HCT116 (cell line): ENCODE results near the gene SET. TPM values are rescaled to one million over a fixed set of nuclear protein-coding genes. Genes with fewer than 3 reads are reported as not detected.

Experiments used
- ATAC-seq: fragments of 200-7000 bp; cut with Tn5 transposase; 2 replicates; pipeline ENCODE4 v1.9.1; 2020; ENCODE audit warnings: mild to moderate bottlenecking, moderate library complexity
- BruUV-seq: library from RNA; stranded (reverse); fragments of 400-500 nt; replicated peaks from 2 replicates; lab custom pipeline; 2021; lab: Mats Ljungman, UMichigan
- CTCF ChIA-PET: fragments of 300-600 bp; sonication (Branson Sonifier 250); formaldehyde crosslinking; loops from one replicate; lab custom pipeline; 2021; ENCODE audit warnings: antibody characterized with exemption; lab: Charles Lee
- POLR2A ChIA-PET: fragments of 300-600, 350-600 bp; sonication (Branson Sonifier 250); formaldehyde crosslinking; loops from one replicate; lab custom pipeline; 2021; ENCODE audit warnings: antibody characterized with exemption; lab: Charles Lee
- RAD21 ChIA-PET, 2 experiments: fragments of 300-600 bp; sonication (Branson Sonifier 250); formaldehyde crosslinking; loops; one replicate each; lab custom pipeline; 2023; ENCODE audit warnings: low total read pairs in 2 of 2; ENCODE audit not compliant: uncharacterized antibody in 2 of 2, unreplicated experiment in 2 of 2, low non-redundant PET in 1 of 2; lab: Charles Lee
- DNase-seq: peaks from one replicate; pipeline ENCODE4 v3.0.0-alpha.2; 2010; ENCODE audit warnings: low read depth, low spot score
- H2AFZ ChIP-seq: fragments of 200-600 bp; shearing (Covaris generic), sonication (generic); 2 replicates; pipeline ENCODE4 v1.6.1; 2017; ENCODE audit warnings: low read depth, mixed run types, mixed read lengths, antibody characterized with exemption, low read length; ENCODE audit not compliant: poor library complexity, severe bottlenecking
- H3K27ac ChIP-seq: 2 replicates; pipeline ENCODE4 v1.5.1; 2012; ENCODE audit warnings: low read depth, low read length
- H3K27me3 ChIP-seq: fragments of 200-600 bp; sonication (generic); 2 replicates; pipeline ENCODE4 v1.6.1; 2016; ENCODE audit warnings: mixed run types, low read length, mixed read lengths; ENCODE audit not compliant: insufficient read depth
- H3K36me3 ChIP-seq, 2 experiments: fragments of 200-500 bp in 1 of 2; fragments of 200-600 bp in 1 of 2; sonication (Bioruptor generic) in 1 of 2; sonication (generic) in 1 of 2; 2 replicates each; pipeline versions ENCODE4 v1.5.1 to v1.6.1; 2014 to 2016; ENCODE audit warnings: low read length in 2 of 2, inconsistent platforms in 1 of 2, mixed read lengths in 1 of 2, mixed run types in 1 of 2; ENCODE audit not compliant: insufficient read depth in 2 of 2, control insufficient read depth in 1 of 2
- H3K4me1 ChIP-seq, 2 experiments: fragments of 200-600 bp in 1 of 2; sonication (generic) in 1 of 2; 2 replicates each; pipeline versions ENCODE4 v1.5.1 to v1.6.1; 2012 to 2017; ENCODE audit warnings: low read length in 2 of 2, inconsistent platforms in 1 of 2, mild to moderate bottlenecking in 1 of 2, mixed read lengths in 1 of 2, mixed run types in 1 of 2, moderate library complexity in 1 of 2; ENCODE audit not compliant: insufficient read depth in 2 of 2, control insufficient read depth in 1 of 2
- H3K4me2 ChIP-seq: fragments of 200-600 bp; sonication (generic); 2 replicates; pipeline ENCODE4 v1.6.1; 2017; ENCODE audit warnings: mixed run types, low read length, mixed read lengths
- H3K4me3 ChIP-seq, 2 experiments: fragments of 200-600 bp in 1 of 2; sonication (generic) in 1 of 2; replicated peaks in 1 of 2; 2 replicates each; pipeline ENCODE4 v1.5.1; 2011 to 2016; ENCODE audit warnings: low read length in 2 of 2, control low read depth in 1 of 2, low read depth in 1 of 2, mild to moderate bottlenecking in 1 of 2, mixed read lengths in 1 of 2, mixed run types in 1 of 2
- H3K79me2 ChIP-seq: fragments of 200-600 bp; sonication (generic); 2 replicates; pipeline ENCODE4 v1.6.1; 2017; ENCODE audit warnings: mild to moderate bottlenecking, mixed run types, low read length, moderate library complexity, mixed read lengths; ENCODE audit not compliant: insufficient read depth
- H3K9ac ChIP-seq: fragments of 200-600 bp; sonication (generic); 2 replicates; pipeline ENCODE4 v1.6.1; 2016; ENCODE audit warnings: low read length, mixed read lengths
- H3K9me2 ChIP-seq: fragments of 200-600 bp; sonication (generic), shearing (Covaris generic); 2 replicates; pipeline ENCODE4 v1.6.1; 2017; ENCODE audit warnings: mixed run types, mild to moderate bottlenecking, moderate library complexity; ENCODE audit not compliant: insufficient read depth
- H3K9me3 ChIP-seq, 2 experiments: fragments of 200-500 bp in 1 of 2; fragments of 200-600 bp in 1 of 2; sonication (Bioruptor generic) in 1 of 2; sonication (generic) in 1 of 2; 2 replicates each; pipeline ENCODE4 v1.6.1; 2014 to 2017; ENCODE audit warnings: low read length in 2 of 2, mixed read lengths in 2 of 2, inconsistent platforms in 1 of 2, low read depth in 1 of 2, mild to moderate bottlenecking in 1 of 2, mixed run types in 1 of 2, moderate library complexity in 1 of 2; ENCODE audit not compliant: control insufficient read depth in 1 of 2, insufficient read depth in 1 of 2
- H4K20me1 ChIP-seq: fragments of 200-600 bp; sonication (generic), shearing (Covaris generic); 2 replicates; pipeline ENCODE4 v1.6.1; 2017; ENCODE audit warnings: mixed run types, mild to moderate bottlenecking, moderate library complexity; ENCODE audit not compliant: insufficient read depth
- ATF3 ChIP-seq: IDR thresholded peaks from 2 replicates; pipeline ENCODE4 v1.6.1; 2012
- CBX3 ChIP-seq: IDR thresholded peaks from 2 replicates; pipeline ENCODE4 v1.6.1; 2012; ENCODE audit warnings: low read depth
- CEBPB ChIP-seq: IDR thresholded peaks from 2 replicates; pipeline ENCODE4 v1.6.1; 2012; ENCODE audit warnings: low read depth
- CTCF ChIP-seq, 3 experiments: fragments of 200-600 bp in 1 of 3; sonication (generic) in 1 of 3; IDR thresholded peaks in 2 of 3; conservative IDR thresholded peaks in 1 of 3; 2 replicates each; pipeline ENCODE4 v1.5.1; 2012 to 2017; ENCODE audit warnings: low read depth in 2 of 3, low read length in 2 of 3, antibody characterized with exemption in 1 of 3, borderline replicate concordance in 1 of 3, control low read depth in 1 of 3, mild to moderate bottlenecking in 1 of 3, mixed read lengths in 1 of 3, mixed run types in 1 of 3, moderate library complexity in 1 of 3; ENCODE audit not compliant: insufficient read depth in 1 of 3
- EGR1 ChIP-seq: IDR thresholded peaks from 2 replicates; pipeline ENCODE4 v1.6.1; 2012; ENCODE audit warnings: low read depth
- ELF1 ChIP-seq: IDR thresholded peaks from 2 replicates; pipeline ENCODE4 v1.6.1; 2012; ENCODE audit warnings: low read depth, borderline replicate concordance
- EZH2 ChIP-seq: fragments of 200-600 bp; sonication (generic); IDR thresholded peaks from 2 replicates; pipeline ENCODE4 v1.6.1; 2017; ENCODE audit warnings: antibody characterized with exemption, mixed run types
- EZH2phosphoT487 ChIP-seq: fragments of 200-600 bp; IDR thresholded peaks from 2 replicates; pipeline ENCODE4 v1.6.1; 2018; ENCODE audit warnings: antibody characterized with exemption, borderline replicate concordance
- FOSL1 ChIP-seq: IDR thresholded peaks from 2 replicates; pipeline ENCODE4 v1.6.1; 2012; ENCODE audit warnings: low read depth
- MAX ChIP-seq: IDR thresholded peaks from 2 replicates; pipeline ENCODE4 v1.6.1; 2012
- POLR2A ChIP-seq: IDR thresholded peaks from 2 replicates; pipeline ENCODE4 v1.7.0; 2011; ENCODE audit warnings: borderline replicate concordance; ENCODE audit not compliant: insufficient read depth, insufficient read length; ENCODE audit errors: extremely low read depth
- POLR2AphosphoS5 ChIP-seq: IDR thresholded peaks from 2 replicates; pipeline ENCODE4 v1.6.1; 2011; ENCODE audit warnings: mild to moderate bottlenecking, low read depth, low read length, moderate library complexity
- SIN3A ChIP-seq: IDR thresholded peaks from 2 replicates; pipeline ENCODE4 v1.6.1; 2012; ENCODE audit warnings: low read depth
- SP1 ChIP-seq: IDR thresholded peaks from 2 replicates; pipeline ENCODE4 v1.6.1; 2012; ENCODE audit warnings: low read depth
- SRF ChIP-seq: IDR thresholded peaks from 2 replicates; pipeline ENCODE4 v1.6.1; 2012; ENCODE audit warnings: low read depth
- TCF7L2 ChIP-seq: IDR thresholded peaks from 2 replicates; pipeline ENCODE4 v1.7.0; 2011; ENCODE audit warnings: borderline replicate concordance, inconsistent platforms; ENCODE audit not compliant: insufficient read depth, insufficient read length; ENCODE audit errors: extremely low read depth
- YY1 ChIP-seq: IDR thresholded peaks from 2 replicates; pipeline ENCODE4 v1.6.1; 2011; ENCODE audit warnings: low read length, low read depth, moderate library complexity, mild to moderate bottlenecking; ENCODE audit not compliant: insufficient replicate concordance; ENCODE audit errors: extremely low read depth
- ZBTB33 ChIP-seq: IDR thresholded peaks from 2 replicates; pipeline ENCODE4 v1.6.1; 2011; ENCODE audit warnings: mild to moderate bottlenecking, low read length, moderate library complexity; ENCODE audit not compliant: insufficient replicate concordance; ENCODE audit errors: extremely low read depth
- ZNF274 ChIP-seq: fragments of 200-500 bp; sonication (Bioruptor generic); IDR thresholded peaks from 2 replicates; pipeline ENCODE4 v1.6.1; 2014; ENCODE audit warnings: mild to moderate bottlenecking, low read depth, low read length, inconsistent platforms
- intact Hi-C: fragments of 100-400 bp; cut with micrococcal nuclease; formaldehyde crosslinking; loops from 2 replicates; pipeline ENCODE4 v1.10.0; 2022
- total RNA-seq: library from RNA; stranded (reverse); gene quantifications from one replicate; pipeline ENCODE4 v1.2.1, GENCODE V29; 2021; ENCODE audit not compliant: unreplicated experiment
- TF ChIP-seq, protein P1 (sequence below): IDR thresholded peaks from 2 replicates; pipeline ENCODE4 v1.6.1; 2012; ENCODE audit warnings: low read depth

The SET gene
- total RNA-seq, 1 experiment from 2014 or later: 595 TPM

DNA sequence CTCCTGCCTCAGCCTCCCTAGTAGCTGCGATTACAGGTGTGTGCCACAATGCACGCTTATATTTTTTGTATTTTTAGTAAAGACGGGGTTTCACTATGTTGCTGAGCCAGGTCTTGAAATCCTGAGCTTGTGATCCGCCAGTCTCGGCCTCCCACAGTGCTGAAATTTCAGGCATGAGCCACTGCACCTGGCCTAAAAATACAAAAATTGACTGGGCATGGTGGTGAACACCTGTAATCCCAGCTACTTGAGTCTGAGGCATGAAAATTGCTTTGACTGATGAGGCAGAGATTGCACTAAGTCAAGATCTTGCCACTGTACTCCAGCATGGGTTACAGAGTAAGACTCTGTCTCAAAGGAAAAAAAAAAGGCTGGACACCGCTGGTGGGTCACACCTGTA, 19.2 kb upstream of the SET start:
- Histone ChIP-seq H3K4me2 (no peak overlapping the region), H3K27me3 (no peaks in the 10 kb centered on the region), H3K9me3 (no peaks in the 10 kb centered on the region), H3K4me3 (no peak overlapping the region), H3K4me1 (peaks cover 26 to 31% of the 10 kb centered on the region in 2 experiments), H3K79me2 (no peaks in the 10 kb centered on the region), H3K36me3 (no peaks in the 10 kb centered on the region), H3K9ac (no peak overlapping the region), H3K9me2 (no peaks in the 10 kb centered on the region), H4K20me1 (no peaks in the 10 kb centered on the region), H2AFZ (no peak overlapping the region), H3K27ac (no peak overlapping the region)
- ATAC-seq (no peak), DNase-seq (no peak)
- intact Hi-C loops: no loop called here
- ChIA-PET RAD21 (no interaction called here), POLR2A (interaction anchor here (0.9 kb wide), 1 partner anchor 15 kb away, joined by 3 read pairs; no protein-coding TSS in a partner anchor), CTCF (no interaction called here)
- BruUV-seq: no TSS peak
- no peak for TF ChIP-seq CBX3
- TF ChIP-seq POLR2A: no peak
- TF ChIP-seq ZNF274: no peak
- no peak for TF ChIP-seq EZH2
- no peak for TF ChIP-seq YY1
- no peak for TF ChIP-seq FOSL1
- TF ChIP-seq MAX: no peak
- TF ChIP-seq EZH2phosphoT487: no peak
- TF ChIP-seq EGR1: no peak
- TF ChIP-seq, protein P1, sequence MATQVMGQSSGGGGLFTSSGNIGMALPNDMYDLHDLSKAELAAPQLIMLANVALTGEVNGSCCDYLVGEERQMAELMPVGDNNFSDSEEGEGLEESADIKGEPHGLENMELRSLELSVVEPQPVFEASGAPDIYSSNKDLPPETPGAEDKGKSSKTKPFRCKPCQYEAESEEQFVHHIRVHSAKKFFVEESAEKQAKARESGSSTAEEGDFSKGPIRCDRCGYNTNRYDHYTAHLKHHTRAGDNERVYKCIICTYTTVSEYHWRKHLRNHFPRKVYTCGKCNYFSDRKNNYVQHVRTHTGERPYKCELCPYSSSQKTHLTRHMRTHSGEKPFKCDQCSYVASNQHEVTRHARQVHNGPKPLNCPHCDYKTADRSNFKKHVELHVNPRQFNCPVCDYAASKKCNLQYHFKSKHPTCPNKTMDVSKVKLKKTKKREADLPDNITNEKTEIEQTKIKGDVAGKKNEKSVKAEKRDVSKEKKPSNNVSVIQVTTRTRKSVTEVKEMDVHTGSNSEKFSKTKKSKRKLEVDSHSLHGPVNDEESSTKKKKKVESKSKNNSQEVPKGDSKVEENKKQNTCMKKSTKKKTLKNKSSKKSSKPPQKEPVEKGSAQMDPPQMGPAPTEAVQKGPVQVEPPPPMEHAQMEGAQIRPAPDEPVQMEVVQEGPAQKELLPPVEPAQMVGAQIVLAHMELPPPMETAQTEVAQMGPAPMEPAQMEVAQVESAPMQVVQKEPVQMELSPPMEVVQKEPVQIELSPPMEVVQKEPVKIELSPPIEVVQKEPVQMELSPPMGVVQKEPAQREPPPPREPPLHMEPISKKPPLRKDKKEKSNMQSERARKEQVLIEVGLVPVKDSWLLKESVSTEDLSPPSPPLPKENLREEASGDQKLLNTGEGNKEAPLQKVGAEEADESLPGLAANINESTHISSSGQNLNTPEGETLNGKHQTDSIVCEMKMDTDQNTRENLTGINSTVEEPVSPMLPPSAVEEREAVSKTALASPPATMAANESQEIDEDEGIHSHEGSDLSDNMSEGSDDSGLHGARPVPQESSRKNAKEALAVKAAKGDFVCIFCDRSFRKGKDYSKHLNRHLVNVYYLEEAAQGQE: no peak
- no peak for TF ChIP-seq SRF
- TF ChIP-seq ATF3: no peak
- TF ChIP-seq TCF7L2: no peak
- TF ChIP-seq SIN3A: no peak
- TF ChIP-seq CTCF (IDR thresholded peaks at IDR 0.05 in 2 of 3, conservative IDR thresholded peaks at IDR 0.05 in 1 of 3; ENCODE audit: borderline replicate concordance in 1 of 3, insufficient read depth in 1 of 3, low read depth in 2 of 3, low read length in 2 of 3): no peak
- no peak for TF ChIP-seq CEBPB
- TF ChIP-seq ZBTB33: no peak
- no peak for TF ChIP-seq SP1
- no peak for TF ChIP-seq POLR2AphosphoS5
- TF ChIP-seq ELF1: no peak
